ENCODE results near the gene XRN2.

DNA sequence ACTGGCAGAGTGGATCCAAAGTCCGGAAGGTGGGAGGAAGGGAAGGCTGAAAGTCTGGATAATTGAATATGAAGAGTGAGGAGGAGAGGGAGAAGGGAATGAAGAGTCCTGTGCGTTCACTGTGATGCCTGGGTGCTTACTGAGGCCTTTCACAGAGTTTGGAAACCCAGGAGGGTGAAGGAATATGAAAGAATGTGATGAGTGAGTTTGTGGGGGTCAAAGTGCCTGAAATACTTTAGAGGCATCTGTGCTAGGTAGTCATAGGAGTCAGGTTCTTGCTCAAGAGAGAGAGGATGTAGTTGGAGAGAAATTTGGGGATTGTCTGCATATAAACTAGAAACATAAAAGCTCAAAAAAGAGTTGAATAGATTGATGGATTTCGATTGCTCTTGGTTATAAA, 73.5 kb downstream of the XRN2 start:
- TF ChIP-seq POLR2AphosphoS5 (IDR thresholded peaks at IDR 0.05) (no peak), CTCF (IDR thresholded peaks at IDR 0.05) (no peak)

Data from stomach (tissue), 4 donors.